CD4-positive, alpha-beta T cell (primary cell): ENCODE measurements around the gene CYP4F2. TPM values are rescaled to one million over a fixed set of nuclear protein-coding genes. Genes with fewer than 3 reads are reported as not detected.

Source experiments
- ATAC-seq: fragments of 200-7000 bp; cut with Tn5 transposase; one replicate; pipeline ENCODE4 v1.10.0; 2022; ENCODE audit warnings: mild to moderate bottlenecking; ENCODE audit not compliant: poor library complexity
- CTCF ChIA-PET: fragments of 350-600 bp; sonication (Branson Sonifier 250); formaldehyde crosslinking; loops from one replicate; lab custom pipeline; 2021; ENCODE audit warnings: antibody characterized with exemption, inconsistent platforms; lab: Charles Lee
- POLR2A ChIA-PET: fragments of 350-600 bp; sonication (Branson Sonifier 250); formaldehyde crosslinking; loops from one replicate; lab custom pipeline; 2021; ENCODE audit warnings: antibody characterized with exemption, inconsistent platforms; lab: Charles Lee
- DNase-seq, 14 experiments: peaks; one replicate each; pipeline ENCODE4 v3.0.0-alpha.2; 2013 to 2020; ENCODE audit warnings: mixed read lengths in 2 of 14
- H3K27ac ChIP-seq, 2 donors: one replicate each; pipeline versions ENCODE4 v1.5.1 to v1.7.0; 2013; ENCODE audit warnings: low read length in 2 of 2, low read depth in 1 of 2, mild to moderate bottlenecking in 1 of 2
- H3K27me3 ChIP-seq, 2 experiments: 1 replicate in 1 of 2; 2 replicates in 1 of 2; pipeline versions ENCODE4 v1.6.1 to v1.7.0; 2013; ENCODE audit warnings: low read length in 2 of 2, control low read depth in 1 of 2, mild to moderate bottlenecking in 1 of 2, moderate library complexity in 1 of 2; ENCODE audit not compliant: insufficient read depth in 2 of 2, control insufficient read depth in 1 of 2
- H3K36me3 ChIP-seq: one replicate; pipeline ENCODE4 v1.6.1; 2013; ENCODE audit warnings: low read length, control low read depth; ENCODE audit not compliant: insufficient read depth
- H3K4me1 ChIP-seq: one replicate; pipeline ENCODE4 v1.6.1; 2013; ENCODE audit warnings: low read length, control low read depth; ENCODE audit not compliant: insufficient read depth
- H3K4me3 ChIP-seq: one replicate; pipeline ENCODE4 v1.5.1; 2013; ENCODE audit warnings: mild to moderate bottlenecking, low read length, moderate library complexity
- H3K9me3 ChIP-seq, 2 experiments: 1 replicate in 1 of 2; 2 replicates in 1 of 2; pipeline versions ENCODE4 v1.6.1 to v1.7.0; 2013; ENCODE audit warnings: low read length in 2 of 2, mild to moderate bottlenecking in 2 of 2, control low read depth in 1 of 2, moderate library complexity in 1 of 2; ENCODE audit not compliant: control insufficient read depth in 1 of 2, insufficient read depth in 1 of 2
- H3K27ac Mint-ChIP-seq: one replicate; pipeline ENCODE4 v1.8.0; 2020; ENCODE audit warnings: mixed read lengths
- H3K27me3 Mint-ChIP-seq: one replicate; pipeline ENCODE4 v1.8.0; 2021; ENCODE audit warnings: mixed read lengths
- H3K36me3 Mint-ChIP-seq: one replicate; pipeline ENCODE4 v1.8.0; 2021; ENCODE audit warnings: low read depth, mixed read lengths
- H3K4me1 Mint-ChIP-seq: one replicate; pipeline ENCODE4 v1.8.0; 2021; ENCODE audit warnings: low read depth, mixed read lengths
- H3K4me3 Mint-ChIP-seq: one replicate; pipeline ENCODE4 v1.8.0; 2020; ENCODE audit warnings: mild to moderate bottlenecking, mixed read lengths
- H3K9me3 Mint-ChIP-seq: one replicate; pipeline ENCODE4 v1.8.0; 2020; ENCODE audit warnings: mixed read lengths
- CTCF ChIP-seq: fragments of 200-600 bp; IDR thresholded peaks from one replicate; pipeline ENCODE4 v1.8.0; 2022; ENCODE audit warnings: antibody characterized with exemption, mild to moderate bottlenecking
- intact Hi-C, 2 experiments: fragments of 100-400 bp; cut with DNase I in 1 of 2; cut with micrococcal nuclease in 1 of 2; formaldehyde crosslinking; loops; one replicate each; pipeline versions ENCODE4 v1.15.1 to v1.9.0; 2023 to 2025; cut with DNase I, micrococcal nuclease
- total RNA-seq, 174 experiments: library from RNA in 2 of 174; stranded (reverse) in 2 of 174; gene quantifications; one replicate each; pipeline ENCODE4 v1.2.3 and lab custom pipeline; 2021 to 2026

Gene CYP4F2
- total RNA-seq, 2 experiments from 2014 or later = not detected

- H3K36me3 Mint-ChIP-seq = no peaks in the 10 kb centered on the region
- no peaks in the 10 kb centered on the region for H3K4me1 Mint-ChIP-seq
- no peak overlapping the region for H3K27ac Mint-ChIP-seq
- no peak for TF ChIP-seq CTCF
- H3K36me3 ChIP-seq = no peaks in the 10 kb centered on the region
- H3K27me3 ChIP-seq = no peaks in the 10 kb centered on the region
- no peak for ATAC-seq
- no peaks in the 10 kb centered on the region for H3K9me3 ChIP-seq
- no peak overlapping the region for H3K4me3 Mint-ChIP-seq
- POLR2A ChIA-PET = interaction anchor here (1.1 kb wide), 2 partner anchors 20 to 28 kb away, joined by 3 read pairs; no protein-coding TSS in a partner anchor
- peaks cover 3% of the 10 kb centered on the region for H3K4me1 ChIP-seq
- CTCF ChIA-PET = no interaction called here
- no peaks in the 10 kb centered on the region for H3K27me3 Mint-ChIP-seq
- no peaks in the 10 kb centered on the region for H3K9me3 Mint-ChIP-seq
- no peak for DNase-seq
- H3K4me3 ChIP-seq = no peak overlapping the region
- no peak overlapping the region for H3K27ac ChIP-seq
- intact Hi-C loops = no loop called here
Observed at GRCh38 chr19:15864824-15865223, 33.0 kb downstream of the CYP4F2 start.

GRCh38 chr19:15863272-15863671 lies 34.6 kb downstream of the CYP4F2 start:
- ChIA-PET POLR2A (interaction anchor here (1.2 kb wide), 1 partner anchor 27 kb away, joined by 4 read pairs; no protein-coding TSS in a partner anchor), CTCF (no interaction called here)
- DNase-seq = no peak
- no peak for TF ChIP-seq CTCF
- H3K36me3 Mint-ChIP-seq = no peaks in the 10 kb centered on the region
- no peaks in the 10 kb centered on the region for H3K36me3 ChIP-seq
- no peak overlapping the region for H3K27ac ChIP-seq
- no peaks in the 10 kb centered on the region for H3K4me1 ChIP-seq
- ATAC-seq = no peak
- no peaks in the 10 kb centered on the region for H3K27me3 Mint-ChIP-seq
- H3K9me3 ChIP-seq = no peaks in the 10 kb centered on the region
- H3K4me3 Mint-ChIP-seq = no peak overlapping the region
- intact Hi-C loops = no loop called here
- no peaks in the 10 kb centered on the region for H3K27me3 ChIP-seq
- H3K4me3 ChIP-seq = no peak overlapping the region
- no peak overlapping the region for H3K27ac Mint-ChIP-seq
- no peaks in the 10 kb centered on the region for H3K4me1 Mint-ChIP-seq
- no peaks in the 10 kb centered on the region for H3K9me3 Mint-ChIP-seq

- Mint-ChIP-seq H3K4me1 (no peaks in the 10 kb centered on the region), H3K36me3 (no peaks in the 10 kb centered on the region), H3K9me3 (no peaks in the 10 kb centered on the region), H3K27me3 (no peaks in the 10 kb centered on the region), H3K4me3 (no peak overlapping the region), H3K27ac (no peak overlapping the region)
- Histone ChIP-seq H3K36me3 (no peaks in the 10 kb centered on the region), H3K4me3 (no peak overlapping the region), H3K27me3 (no peaks in the 10 kb centered on the region), H3K9me3 (no peaks in the 10 kb centered on the region), H3K4me1 (no peaks in the 10 kb centered on the region), H3K27ac (no peak overlapping the region)
- intact Hi-C loops = no loop called here
- no peak for DNase-seq
- TF ChIP-seq CTCF = no peak
- CTCF ChIA-PET = no interaction called here
- ATAC-seq = no peak
- POLR2A ChIA-PET = interaction anchor here (1.2 kb wide), 1 partner anchor 26 kb away, joined by 4 read pairs; no protein-coding TSS in a partner anchor
Observed at GRCh38 chr19:15862444-15862843, 35.4 kb downstream of the CYP4F2 start.
